Femur (tissue), 1 donor: Measurements from ENCODE around the gene SELPLG.
"Not testable (repeated sequence)": the region's sequence is repeated elsewhere in the genome, so short reads cannot be mapped to it uniquely, and the experiment has no call there.

Experiments used
- DNase-seq: peaks from one replicate; pipeline ENCODE4 v3.0.0-alpha.2; 2017

The SELPLG gene

DNA sequence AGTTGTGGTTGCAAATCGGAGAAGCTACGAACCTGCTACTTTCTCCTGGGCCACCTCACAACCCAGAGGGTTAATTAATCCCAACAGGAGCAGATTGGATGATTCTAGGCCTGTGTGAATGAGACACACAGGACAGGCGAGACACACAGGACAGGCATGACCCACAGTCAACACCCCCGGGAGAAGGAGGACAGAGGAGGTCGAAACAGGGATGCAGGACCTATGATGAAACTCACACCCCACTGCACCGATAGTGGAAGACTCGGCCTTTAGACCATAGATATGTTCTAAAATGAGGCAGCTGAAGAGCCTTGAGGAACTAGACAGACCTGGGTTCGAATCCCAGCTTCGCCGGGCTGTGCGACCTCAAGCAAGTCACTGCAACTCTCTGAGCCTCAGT, 47.4 kb downstream of the SELPLG start:
- no peak for DNase-seq

DNA sequence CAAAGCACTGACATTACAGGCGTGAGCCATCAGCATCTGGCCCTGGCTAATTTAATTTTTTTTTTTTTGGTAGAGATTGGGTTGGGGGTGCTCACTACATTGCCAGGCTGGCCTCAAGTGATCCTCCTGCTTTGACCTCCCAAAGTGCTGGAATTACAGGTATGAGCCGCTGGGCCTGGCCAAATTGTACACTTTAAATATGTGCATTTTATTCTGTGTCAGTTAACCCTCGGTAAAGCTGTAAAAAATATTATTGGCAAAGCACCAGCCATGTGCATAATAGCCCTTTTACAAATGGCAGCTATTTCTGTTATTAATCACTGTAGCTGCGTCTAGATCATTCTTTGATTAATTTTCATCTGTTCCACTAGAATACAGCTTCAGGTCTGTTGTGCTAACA, 47.8 kb downstream of the SELPLG start:
- DNase-seq: no peak

DNA sequence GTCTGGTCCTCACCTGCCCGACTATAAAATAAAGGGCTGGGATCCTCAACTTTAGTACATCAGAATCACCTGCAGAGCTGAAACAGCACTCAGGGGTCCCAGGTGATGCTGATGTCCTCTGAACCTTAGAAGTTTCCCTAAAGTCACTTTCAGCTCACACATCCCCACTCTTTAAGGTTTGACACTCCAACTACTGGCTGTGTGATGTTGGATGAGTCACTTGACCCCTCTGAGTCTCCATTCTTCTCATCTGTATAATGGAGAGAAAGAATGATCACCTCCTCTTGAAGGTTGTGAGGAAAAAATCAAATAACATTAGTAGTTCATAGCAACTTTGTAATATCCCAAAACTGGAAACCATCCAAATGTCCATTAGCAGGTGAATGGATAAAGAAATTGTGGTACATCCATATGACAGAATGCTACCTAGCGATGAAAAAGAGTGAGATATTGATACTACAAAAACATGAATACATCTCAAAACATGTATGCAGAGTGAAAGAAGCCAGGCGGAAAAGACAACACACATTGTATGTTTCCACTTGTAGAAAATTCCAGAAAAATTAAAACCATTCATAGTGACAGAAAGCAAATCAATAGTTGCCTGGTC, 49.1 kb downstream of the SELPLG start:
- no peak for DNase-seq

DNA sequence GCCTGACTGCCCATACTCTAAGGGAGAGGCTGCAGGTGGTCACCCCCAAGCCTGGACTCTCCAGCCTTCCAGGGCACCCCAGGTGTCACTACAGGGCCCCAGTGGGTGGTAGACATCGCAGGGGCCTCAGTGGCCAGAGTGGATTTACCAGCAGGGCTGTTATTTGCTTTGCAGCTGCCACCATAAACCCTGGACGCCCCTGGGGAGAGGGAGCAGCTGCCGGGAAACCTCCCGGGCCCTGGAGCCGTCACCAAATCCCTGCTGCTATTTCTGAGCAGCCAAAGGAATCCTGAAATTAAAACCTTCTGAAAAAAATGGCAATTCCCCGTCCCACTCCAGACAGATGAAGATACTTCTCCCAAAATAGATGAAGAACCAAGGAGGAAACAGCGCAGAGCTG, 49.7 kb downstream of the SELPLG start:
- peak; percentile 83 for DNase-seq

DNA sequence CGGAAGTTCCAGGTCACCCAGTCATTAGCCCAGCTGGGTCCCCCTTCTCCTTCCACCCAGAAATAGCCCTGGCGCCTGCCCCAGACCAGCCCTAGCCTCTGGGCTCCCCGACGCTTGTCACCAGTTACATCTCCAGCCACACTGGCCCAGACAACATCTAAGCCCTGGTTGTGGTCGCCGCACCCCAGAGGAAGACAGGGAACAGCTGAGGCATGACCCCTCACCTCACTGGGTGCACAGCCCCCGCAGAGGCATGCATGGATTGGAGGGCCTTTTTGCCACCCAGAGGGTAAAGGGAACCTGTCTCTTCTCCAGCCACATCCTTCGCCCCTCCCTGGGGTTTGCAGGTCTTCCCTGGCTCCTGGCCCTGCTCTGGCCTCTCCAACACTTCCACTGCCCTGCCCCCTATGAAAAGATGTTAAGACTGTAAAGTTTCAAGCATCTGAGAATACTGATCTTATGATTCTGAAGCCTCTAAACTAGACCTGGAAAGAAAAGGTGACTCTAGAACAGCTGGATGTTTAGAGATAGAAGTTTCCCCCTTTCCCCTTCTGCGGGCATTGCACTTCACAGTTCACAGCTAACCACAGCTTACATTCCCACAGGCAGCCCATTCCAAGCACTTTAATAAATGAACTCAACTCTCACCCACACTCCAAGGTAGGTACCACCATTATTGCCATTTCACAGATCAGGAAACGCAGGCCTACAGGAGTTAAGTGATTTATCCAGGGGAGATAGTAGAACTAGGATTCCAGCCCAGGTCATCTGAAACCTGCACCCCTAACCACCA, 50.5 kb downstream of the SELPLG start:
- no peak for DNase-seq

DNA sequence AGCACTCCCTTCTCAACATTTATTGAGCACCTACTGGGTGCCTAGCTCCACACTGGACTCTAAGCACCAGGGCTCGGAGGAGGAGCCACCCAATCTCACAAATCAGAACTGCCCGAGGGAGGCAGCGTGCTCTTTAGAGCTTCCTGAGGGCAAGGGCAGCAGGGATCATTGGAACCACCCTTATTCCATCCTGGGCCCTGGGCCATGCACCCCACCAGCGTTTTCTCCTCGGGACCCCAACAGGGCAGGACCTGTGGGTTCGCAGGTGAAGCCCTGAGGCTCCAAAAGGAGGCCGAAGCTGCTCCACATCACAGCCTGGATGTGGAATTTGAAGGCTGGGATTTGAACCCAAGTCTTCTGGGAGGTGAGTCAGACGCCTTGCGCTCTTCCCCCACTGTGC, 51.2 kb downstream of the SELPLG start:
- DNase-seq: no peak

DNA sequence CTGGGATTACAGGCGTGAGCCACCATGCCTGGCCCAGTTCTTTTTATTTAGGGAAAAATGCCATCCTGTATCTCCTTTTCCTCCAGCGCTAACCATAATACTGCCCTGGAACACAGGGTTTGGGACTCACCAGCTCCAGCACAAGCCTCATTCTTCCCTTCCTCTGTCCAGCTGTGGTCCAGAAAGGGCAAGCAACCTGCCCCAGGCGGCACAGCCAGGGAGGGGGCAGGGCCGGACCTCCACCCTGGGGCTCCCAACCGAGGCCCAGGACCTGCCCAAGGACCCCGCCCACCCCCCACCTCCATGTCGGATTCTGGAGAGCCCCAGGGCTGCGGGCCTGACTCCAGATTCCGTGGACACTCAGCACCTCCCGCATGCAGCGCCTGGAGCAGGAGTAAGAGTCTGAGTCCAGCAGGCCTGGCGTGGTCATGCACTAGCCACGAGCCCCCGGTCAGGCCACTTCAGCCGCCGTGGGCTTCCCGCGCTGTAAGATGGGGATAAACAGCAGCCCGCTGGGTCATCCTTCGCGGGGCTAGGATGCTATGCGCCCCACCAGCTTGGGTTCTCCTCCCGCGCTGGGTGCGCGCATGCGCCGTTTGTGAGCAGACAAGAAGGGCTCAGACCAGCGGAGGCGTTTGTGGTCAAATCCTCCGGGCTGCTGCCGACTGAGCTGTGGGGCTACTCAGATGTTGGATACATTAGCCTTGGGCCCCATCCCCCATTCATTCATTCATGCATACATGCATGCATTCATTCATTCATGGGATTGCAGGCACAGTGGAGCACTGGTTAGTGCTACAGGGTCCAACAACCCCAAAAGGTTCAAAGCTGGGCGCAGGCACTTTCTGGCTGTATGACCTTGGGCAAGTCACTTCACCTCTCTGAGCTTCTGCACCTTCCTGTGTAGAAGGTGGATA, 52.1 kb downstream of the SELPLG start:
- no peak for DNase-seq

DNA sequence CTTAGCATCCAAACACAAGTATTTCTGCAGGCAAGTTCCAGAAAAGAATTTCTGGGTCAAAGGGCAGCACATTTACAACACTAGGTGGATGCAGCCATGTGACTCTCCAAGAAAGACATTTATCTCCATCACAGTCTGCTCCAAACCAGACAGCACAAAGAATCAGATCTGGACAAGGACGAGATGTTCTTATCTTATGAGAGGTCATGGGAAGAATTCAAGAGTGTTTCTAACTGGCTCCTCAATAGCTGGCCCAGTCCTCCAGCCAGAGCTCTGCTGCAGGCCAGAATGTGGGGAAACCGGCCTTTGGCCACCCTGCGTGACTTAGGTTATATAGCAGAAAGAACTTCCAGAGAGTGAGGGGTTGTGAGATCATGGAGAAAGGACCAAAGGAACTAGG, 53.2 kb downstream of the SELPLG start:
- DNase-seq: no peak

DNA sequence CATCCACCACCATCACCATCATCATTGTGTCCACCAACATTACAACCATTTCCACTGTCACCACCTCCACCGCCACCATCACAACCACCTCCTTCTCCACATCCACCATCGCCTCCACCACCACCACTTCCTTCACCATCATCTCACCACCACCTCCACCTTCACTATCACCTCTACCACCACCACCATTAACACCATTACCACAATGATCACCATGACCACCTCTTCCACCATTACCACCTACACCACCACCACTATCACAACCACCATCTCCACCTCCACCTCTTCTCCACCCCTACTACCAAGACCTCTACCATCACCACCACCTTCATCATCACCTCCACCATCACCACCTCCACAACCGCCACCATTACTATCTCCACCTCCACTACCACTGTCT, 54.9 kb downstream of the SELPLG start:
- peak; percentile 6 for DNase-seq

DNA sequence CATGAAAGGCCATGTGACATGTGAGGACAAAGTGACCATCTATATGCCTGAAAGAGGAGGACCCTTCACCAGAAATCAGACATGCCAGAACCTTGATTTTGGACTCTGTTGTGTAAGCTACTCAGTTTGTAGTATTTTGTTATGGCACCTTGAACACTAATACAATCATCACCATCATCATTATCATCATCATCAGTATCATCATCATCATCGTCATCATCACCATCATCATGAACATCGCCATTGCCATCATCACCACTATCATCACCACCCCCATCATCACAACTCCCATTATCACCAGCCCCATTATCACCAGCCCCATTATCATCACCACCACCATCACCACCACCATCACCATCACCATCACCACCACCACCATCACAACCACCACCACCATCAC, 55.4 kb downstream of the SELPLG start:
- peak; percentile 4 for DNase-seq

DNA sequence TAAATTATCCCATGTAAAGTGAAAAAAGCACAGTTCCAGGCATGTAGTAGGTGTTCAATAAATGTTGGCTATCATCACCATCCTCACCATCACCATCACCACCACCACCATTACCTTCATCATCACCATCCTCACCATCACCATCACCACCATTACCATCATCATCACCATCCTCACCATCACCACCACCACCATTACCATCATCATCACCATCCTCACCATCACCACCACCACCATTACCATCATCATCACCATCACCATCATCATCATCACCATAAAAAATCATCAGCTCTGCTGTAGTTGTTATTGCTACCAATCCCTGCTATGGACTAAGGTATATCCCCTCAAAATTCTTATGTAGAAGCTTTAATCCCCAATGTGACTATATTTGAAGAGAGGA, 56.2 kb downstream of the SELPLG start:
- no peak for DNase-seq

DNA sequence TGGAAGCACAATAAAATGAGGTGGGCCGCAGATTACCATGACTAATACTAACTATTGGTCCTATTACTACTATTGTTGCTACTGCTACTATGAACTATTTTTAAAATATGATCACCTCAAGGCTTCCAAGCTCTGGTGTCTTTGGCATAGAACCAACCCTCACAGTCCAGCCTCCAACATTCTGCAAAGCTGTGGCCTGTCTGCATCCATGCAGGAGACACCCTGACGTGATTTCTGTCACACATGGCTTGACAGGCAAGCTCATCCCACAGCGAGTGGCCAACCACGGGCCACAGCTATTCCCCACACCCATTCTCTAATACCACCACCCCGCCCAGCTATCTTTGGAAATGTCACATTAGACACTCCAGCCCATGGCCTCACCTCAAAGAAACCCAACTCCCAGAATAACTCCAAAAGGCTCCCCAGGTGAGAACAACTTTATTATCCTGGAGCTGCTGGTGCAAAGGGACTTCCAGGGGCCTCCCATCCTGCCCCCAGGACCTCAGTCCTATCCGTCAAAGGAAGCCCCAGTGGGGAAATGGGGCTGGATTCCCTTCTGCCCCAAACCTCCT, 56.9 kb downstream of the SELPLG start:
- DNase-seq: peak; percentile 51

DNA sequence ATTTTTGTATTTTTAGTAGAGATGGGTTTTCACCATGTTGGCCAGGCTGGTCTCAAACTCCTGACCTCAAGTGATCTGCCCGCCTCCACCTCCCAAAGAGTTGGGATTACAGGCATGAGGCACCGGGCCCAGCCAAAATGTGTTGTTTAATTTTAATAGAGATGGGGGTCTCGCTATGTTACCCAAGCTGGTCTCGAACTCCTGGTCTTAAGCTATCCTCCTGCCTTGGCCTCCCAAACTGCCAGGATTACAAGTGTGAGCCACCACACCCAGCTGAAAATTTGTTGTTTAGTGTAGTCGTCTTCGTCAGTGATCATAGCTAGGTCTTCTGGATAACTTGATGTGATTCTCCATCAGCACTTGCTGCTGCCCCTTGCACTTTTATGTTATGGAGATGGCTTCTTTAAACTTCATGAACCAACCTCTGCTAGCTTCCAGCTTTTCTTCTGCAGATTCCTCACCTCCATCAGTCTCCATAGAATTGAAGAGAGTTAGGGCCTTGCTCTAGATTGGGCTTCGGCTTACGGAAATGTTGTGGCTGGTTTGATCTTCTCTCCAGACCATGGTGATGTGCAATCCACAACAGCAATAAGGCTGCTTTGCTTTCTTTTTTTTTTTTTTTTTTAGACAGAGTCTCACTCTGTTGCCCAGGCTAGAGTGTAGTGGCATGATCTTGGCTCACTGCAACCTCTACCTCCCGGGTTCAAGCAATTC, 58.3 kb downstream of the SELPLG start:
- peak; percentile 11 for DNase-seq

DNA sequence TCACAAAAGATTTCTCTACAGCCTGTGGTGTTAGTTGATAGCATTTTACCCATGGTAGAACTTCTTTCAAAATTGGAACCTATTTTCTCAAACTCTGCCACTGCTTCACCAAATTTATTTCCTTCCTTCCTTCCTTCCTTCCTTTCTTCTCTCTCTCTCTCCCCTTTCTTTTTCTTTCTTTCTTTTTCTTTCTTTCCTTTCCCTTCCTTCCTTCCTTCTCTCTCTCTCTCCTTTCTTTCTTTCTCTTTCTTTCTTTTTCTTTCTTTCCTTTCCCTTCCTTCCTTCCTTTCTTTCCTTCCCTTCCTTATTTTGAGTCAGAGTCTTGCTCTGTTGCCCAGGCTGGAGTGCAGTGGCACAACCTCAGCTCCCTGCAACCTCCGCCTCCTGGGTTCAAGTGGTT, 59.4 kb downstream of the SELPLG start:
- DNase-seq: not testable (repeated sequence)

DNA sequence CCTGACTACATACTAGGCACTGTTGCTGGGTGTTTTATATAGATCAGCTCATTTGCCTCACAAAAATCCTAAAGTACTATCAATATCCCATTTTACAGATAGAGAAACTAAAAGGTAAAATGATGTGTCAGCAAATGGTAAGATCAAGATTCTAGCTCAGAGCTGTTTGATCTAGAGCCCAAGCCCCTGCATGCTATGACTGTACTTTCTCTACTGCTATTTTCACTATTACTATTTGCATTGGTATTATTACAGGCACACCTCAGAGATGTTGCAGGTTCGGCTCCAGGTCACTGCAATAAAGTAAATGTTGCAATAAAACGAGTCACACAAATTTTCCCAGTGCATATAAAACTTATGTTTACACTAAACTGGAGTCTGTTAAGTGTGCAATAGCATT, 60.4 kb downstream of the SELPLG start:
- DNase-seq: no peak

DNA sequence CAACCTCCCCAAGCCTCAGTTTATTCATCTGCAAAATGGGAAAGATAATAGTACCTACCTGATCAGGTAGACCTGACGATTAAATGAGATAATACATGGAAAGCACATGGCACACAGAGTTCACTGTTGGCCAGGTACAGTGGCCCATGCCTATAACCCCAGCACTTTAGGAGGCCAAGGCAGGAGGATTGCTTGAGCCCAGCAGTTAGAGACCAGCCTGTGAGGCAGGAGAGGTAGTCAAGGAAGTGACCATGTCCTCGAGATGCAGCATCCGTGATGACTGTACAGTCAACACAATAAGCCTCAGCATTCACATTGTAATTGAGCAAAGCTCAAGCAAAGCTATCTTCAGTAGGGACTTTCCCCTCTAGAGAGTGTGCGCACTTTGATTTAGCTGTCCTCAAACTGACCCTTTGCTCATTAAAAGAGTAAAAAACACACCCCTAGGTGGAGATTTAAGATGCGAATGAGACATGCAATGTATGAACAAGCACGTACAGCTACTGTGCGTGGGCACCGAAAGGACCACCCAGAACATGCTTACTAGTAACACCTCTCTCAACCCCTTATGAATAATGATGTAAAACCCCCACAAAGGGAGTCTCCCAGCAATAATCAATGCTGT, 61.4 kb downstream of the SELPLG start:
- DNase-seq: no peak
